K562 (cell line): ENCODE data around the gene PHYHD1.

Experiments used
- AFF4 ChIP-seq: sonication (generic); formaldehyde crosslinking; IDR thresholded peaks from 2 replicates; pipeline ENCODE4 v1.8.0; 2023; ENCODE audit warnings: mild to moderate bottlenecking, missing genetic modification reagents
- CBX5 ChIP-seq: IDR thresholded peaks from 2 replicates; pipeline ENCODE4 v1.6.1; 2014; ENCODE audit warnings: low read depth, borderline replicate concordance
- CTCF ChIP-seq, 3 experiments: IDR thresholded peaks in 2 of 3; conservative IDR thresholded peaks in 1 of 3; 2 replicates each; pipeline ENCODE4 v1.5.1; 2011 to 2012; ENCODE audit warnings: low read length in 3 of 3, mild to moderate bottlenecking in 3 of 3, control low read depth in 2 of 3, improper control_type of control experiment in 1 of 3, inconsistent platforms in 1 of 3, low read depth in 1 of 3, mixed read lengths in 1 of 3, moderate library complexity in 1 of 3; ENCODE audit not compliant: insufficient read depth in 2 of 3
- EGR1 ChIP-seq: fragments of 450-650 bp; conservative IDR thresholded peaks from 2 replicates; pipeline ENCODE4 v1.6.1; 2017; ENCODE audit warnings: mild to moderate bottlenecking
- FOS ChIP-seq: IDR thresholded peaks from 3 replicates; pipeline ENCODE4 v1.6.1; 2011; ENCODE audit not compliant: insufficient read length; ENCODE audit errors: extremely low read depth
- MLX ChIP-seq, 2 experiments: fragments of 450-650 bp in 1 of 2; sonication (generic) in 1 of 2; formaldehyde crosslinking; conservative IDR thresholded peaks; 2 replicates each; pipeline versions ENCODE4 v1.4.0 to v1.8.1; 2020 to 2022; ENCODE audit warnings: mild to moderate bottlenecking in 1 of 2, missing genetic modification reagents in 1 of 2
- MTF1 ChIP-seq: fragments of 250-450 bp; sonication (Bioruptor Pico); IDR thresholded peaks from 2 replicates; pipeline ENCODE4 v1.9.0; 2021; ENCODE audit warnings: moderate library complexity, mild to moderate bottlenecking, inconsistent platforms, borderline replicate concordance
- POLR2AphosphoS5 ChIP-seq: IDR thresholded peaks from 2 replicates; pipeline ENCODE4 v1.6.1; 2011; ENCODE audit warnings: mild to moderate bottlenecking, low read depth, low read length, moderate library complexity; ENCODE audit not compliant: control insufficient read depth, insufficient read depth
- USF2 ChIP-seq: sonication (generic); formaldehyde crosslinking; IDR thresholded peaks from 2 replicates; pipeline ENCODE4 v1.5.0; 2020; ENCODE audit warnings: missing genetic modification reagents
- ZNF224 ChIP-seq: sonication (generic); formaldehyde crosslinking; IDR thresholded peaks from 2 replicates; pipeline ENCODE4 v1.8.0; 2022; ENCODE audit warnings: mild to moderate bottlenecking, missing genetic modification reagents
- ZNF232 ChIP-seq: sonication (generic); formaldehyde crosslinking; IDR thresholded peaks from 2 replicates; pipeline ENCODE4 v1.8.0; 2022; ENCODE audit warnings: mild to moderate bottlenecking, missing genetic modification reagents

- TF ChIP-seq FOS (no peak), EGR1 (no peak), CTCF (IDR thresholded peaks at IDR 0.05 in 2 of 3, conservative IDR thresholded peaks at IDR 0.05 in 1 of 3; ENCODE audit: insufficient read depth in 2 of 3, low read depth in 1 of 3, low read length in 3 of 3) (no peak), AFF4 (no peak), ZNF224 (CRISPR knock-in tag) (no peak), POLR2AphosphoS5 (no peak), MLX (CRISPR knock-in tag; conservative IDR thresholded peaks at IDR 0.05) (no peak), CBX5 (no peak), USF2 (CRISPR knock-in tag) (no peak), MTF1 (CRISPR knock-in tag) (no peak), ZNF232 (CRISPR knock-in tag) (no peak)
These were observed 21.0 kb upstream of the PHYHD1 start for GRCh38 chr9:128899566-128900322.
